A673 (cell line): ENCODE results near the gene ADAMTS12. TPM values are rescaled to one million over a fixed set of nuclear protein-coding genes. Genes with fewer than 3 reads are reported as not detected.
A peak's percentile ranks its signal among the peaks of the same experiment; 100 is the strongest.

ENCODE experiments used
- BruUV-seq: library from RNA; stranded (reverse); fragments of 400-500 nt; replicated peaks from 2 replicates; lab custom pipeline; 2021; lab: Mats Ljungman, UMichigan
- CTCF ChIA-PET: fragments of 300-600 bp; sonication (Branson Sonifier 250); formaldehyde crosslinking; loops from one replicate; lab custom pipeline; 2022; ENCODE audit warnings: antibody characterized with exemption; lab: Charles Lee
- POLR2A ChIA-PET: fragments of 300-600 bp; sonication (Branson Sonifier 250); formaldehyde crosslinking; loops from one replicate; lab custom pipeline; 2022; ENCODE audit warnings: antibody characterized with exemption; ENCODE audit not compliant: low non-redundant PET; lab: Charles Lee
- DNase-seq: peaks from one replicate; pipeline ENCODE4 v3.0.0-alpha.2; 2015; ENCODE audit warnings: low spot score
- H3K27ac ChIP-seq: fragments of 200-600 bp; sonication (generic); 2 replicates; pipeline ENCODE4 v1.5.1; 2016; ENCODE audit warnings: mixed run types, low read depth, mild to moderate bottlenecking, mixed read lengths, antibody characterized with exemption, low read length; ENCODE audit not compliant: poor library complexity, severe bottlenecking
- H3K27me3 ChIP-seq: fragments of 200-600 bp; sonication (generic); replicated peaks from 2 replicates; pipeline ENCODE4 v1.6.1; 2017; ENCODE audit warnings: mixed run types, low read depth, mild to moderate bottlenecking, mixed read lengths, antibody characterized with exemption, low read length; ENCODE audit not compliant: insufficient read depth, poor library complexity
- H3K36me3 ChIP-seq: fragments of 200-600 bp; sonication (generic); 2 replicates; pipeline ENCODE4 v1.6.1; 2016; ENCODE audit warnings: mixed run types, mild to moderate bottlenecking, mixed read lengths, antibody characterized with exemption, low read length; ENCODE audit not compliant: insufficient read depth, poor library complexity, severe bottlenecking
- H3K4me1 ChIP-seq: fragments of 200-600 bp; sonication (generic); 2 replicates; pipeline ENCODE4 v1.6.1; 2017; ENCODE audit warnings: mixed run types, mild to moderate bottlenecking, mixed read lengths, antibody characterized with exemption, low read length; ENCODE audit not compliant: insufficient read depth, poor library complexity, severe bottlenecking
- H3K4me3 ChIP-seq: fragments of 200-600 bp; sonication (generic); 2 replicates; pipeline ENCODE4 v1.5.1; 2016; ENCODE audit warnings: low read depth, mixed run types, mild to moderate bottlenecking, mixed read lengths, low read length; ENCODE audit not compliant: poor library complexity, severe bottlenecking
- H3K9me3 ChIP-seq: fragments of 200-600 bp; sonication (generic); 2 replicates; pipeline ENCODE4 v1.6.1; 2016; ENCODE audit warnings: mixed run types, low read depth, mild to moderate bottlenecking, mixed read lengths, antibody characterized with exemption, low read length; ENCODE audit not compliant: poor library complexity, severe bottlenecking
- CTCF ChIP-seq: fragments of 300-800, 200-600 bp; sonication (generic); conservative IDR thresholded peaks from 2 replicates; pipeline ENCODE4 v1.5.1; 2017; ENCODE audit warnings: low read depth, mild to moderate bottlenecking, antibody characterized with exemption, low read length, moderate library complexity, mixed read lengths
- EZH2 ChIP-seq: fragments of 200-600 bp; sonication (generic); IDR thresholded peaks from 2 replicates; pipeline ENCODE4 v1.6.1; 2017; ENCODE audit warnings: borderline replicate concordance, low read depth, mild to moderate bottlenecking, mixed read lengths, antibody characterized with exemption, low read length; ENCODE audit not compliant: poor library complexity, severe bottlenecking
- intact Hi-C: fragments of 100-400 bp; cut with micrococcal nuclease; formaldehyde crosslinking; loops from one replicate; pipeline ENCODE4 v1.10.0; 2022; ENCODE audit not compliant: unreplicated experiment
- total RNA-seq: library from RNA; stranded (reverse); gene quantifications from 2 replicates; pipeline ENCODE4 v1.2.3, GENCODE V29; 2021

The ADAMTS12 gene
- total RNA-seq, 1 experiment from 2014 or later = 0.84 TPM

- Histone ChIP-seq H3K9me3 (no peaks in the 10 kb centered on the region), H3K4me1 (no peaks in the 10 kb centered on the region), H3K4me3 (no peak overlapping the region), H3K27me3 (peaks cover 3% of the 10 kb centered on the region), H3K27ac (no peak overlapping the region), H3K36me3 (no peaks in the 10 kb centered on the region)
- ChIA-PET POLR2A (no interaction called here), CTCF (no interaction called here)
- no peak for DNase-seq
- BruUV-seq = no TSS peak
- TF ChIP-seq EZH2 (no peak), CTCF (no peak)
- intact Hi-C loops = no loop called here
These were observed 308.5 kb downstream of the ADAMTS12 start for GRCh38 chr5:33583332-33583731.

DNA sequence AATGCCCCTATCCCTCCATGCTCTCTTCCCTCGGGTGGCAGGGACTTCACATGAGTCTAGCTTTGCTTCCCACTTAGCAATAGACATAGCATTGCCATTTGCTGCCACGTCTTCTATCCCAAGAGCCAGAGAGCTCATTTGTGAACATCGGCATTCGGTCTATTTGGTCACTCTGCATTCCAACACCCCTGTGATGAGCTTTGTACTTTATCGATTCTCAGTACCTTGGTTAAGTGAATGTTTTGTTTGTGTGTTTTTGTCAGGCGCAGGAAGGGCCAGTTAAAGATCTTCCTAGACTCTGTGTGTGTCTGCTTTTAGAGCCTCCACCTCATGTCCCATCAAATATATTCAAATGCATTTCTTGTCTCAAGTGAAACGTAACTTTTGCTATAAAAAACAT, 309.4 kb downstream of the ADAMTS12 start:
- H3K9me3 ChIP-seq = no peaks in the 10 kb centered on the region
- CTCF ChIA-PET = no interaction called here
- H3K27ac ChIP-seq = no peak overlapping the region
- peaks cover 3% of the 10 kb centered on the region for H3K27me3 ChIP-seq
- intact Hi-C loops = no loop called here
- BruUV-seq = no TSS peak
- POLR2A ChIA-PET = no interaction called here
- DNase-seq = no peak
- no peak overlapping the region for H3K4me3 ChIP-seq
- H3K36me3 ChIP-seq = no peaks in the 10 kb centered on the region
- no peaks in the 10 kb centered on the region for H3K4me1 ChIP-seq
- TF ChIP-seq EZH2 = no peak
- no peak for TF ChIP-seq CTCF

GRCh38 chr5:33579789-33580188, 312.0 kb downstream of the ADAMTS12 start:
- H3K4me3 ChIP-seq = no peak overlapping the region
- no peak for TF ChIP-seq EZH2
- TF ChIP-seq CTCF = 0 out of 2 replicates have a peak, but pooled peaks have one; percentile 11
- H3K27ac ChIP-seq = no peak overlapping the region
- intact Hi-C loops = no loop called here
- H3K9me3 ChIP-seq = no peaks in the 10 kb centered on the region
- peaks cover 3% of the 10 kb centered on the region for H3K27me3 ChIP-seq
- no TSS peak for BruUV-seq
- DNase-seq = no peak
- no peaks in the 10 kb centered on the region for H3K36me3 ChIP-seq
- POLR2A ChIA-PET = no interaction called here
- CTCF ChIA-PET = no interaction called here
- no peaks in the 10 kb centered on the region for H3K4me1 ChIP-seq
